ENCODE data around the gene PIANP.
"Not testable (repeated sequence)": the region's sequence is repeated elsewhere in the genome, so short reads cannot be mapped to it uniquely, and the experiment has no call there.

The PIANP gene, protein sequence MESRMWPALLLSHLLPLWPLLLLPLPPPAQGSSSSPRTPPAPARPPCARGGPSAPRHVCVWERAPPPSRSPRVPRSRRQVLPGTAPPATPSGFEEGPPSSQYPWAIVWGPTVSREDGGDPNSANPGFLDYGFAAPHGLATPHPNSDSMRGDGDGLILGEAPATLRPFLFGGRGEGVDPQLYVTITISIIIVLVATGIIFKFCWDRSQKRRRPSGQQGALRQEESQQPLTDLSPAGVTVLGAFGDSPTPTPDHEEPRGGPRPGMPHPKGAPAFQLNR

GRCh38 chr12:6700646-6701051, at the start of gene PIANP:
PIANP (minus strand) TSS chr12:6700815; CDS start chr12:6698061, 2,754 bp downstream.
- FAIRE-seq, result no peak

GRCh38 chr12:6748761-6749160, 48.1 kb upstream of the PIANP start:
- FAIRE-seq, result no peak
- DNase-seq (ENCODE audit: insufficient read length, low spot score), result no peak

More at GRCh38 chr12:6700646-6701051, at the start of gene PIANP:
- DNase-seq (ENCODE audit: insufficient read length, low spot score), result no peak

DNA sequence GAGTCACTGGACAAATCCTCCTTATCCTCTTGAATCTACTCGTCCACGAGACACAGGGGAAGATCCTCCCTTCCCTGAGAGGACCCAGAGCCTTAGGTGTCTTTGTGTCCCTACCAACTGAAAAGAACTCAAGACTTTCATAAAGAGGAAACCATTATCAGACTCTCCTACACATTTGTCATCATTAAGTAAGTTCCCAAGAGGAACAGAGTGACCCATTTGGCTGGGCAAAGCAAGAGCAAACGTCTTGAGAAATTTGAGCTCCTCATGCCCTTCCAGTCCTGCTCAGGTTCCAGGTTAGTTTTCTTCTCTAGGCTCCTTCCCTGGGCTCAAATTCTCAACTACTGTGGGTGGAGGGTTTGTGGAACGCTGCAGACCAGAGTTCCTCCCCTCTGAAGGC, 46.6 kb upstream of the PIANP start:
- FAIRE-seq (no peak), DNase-seq (ENCODE audit: insufficient read length, low spot score) (no peak)

DNA sequence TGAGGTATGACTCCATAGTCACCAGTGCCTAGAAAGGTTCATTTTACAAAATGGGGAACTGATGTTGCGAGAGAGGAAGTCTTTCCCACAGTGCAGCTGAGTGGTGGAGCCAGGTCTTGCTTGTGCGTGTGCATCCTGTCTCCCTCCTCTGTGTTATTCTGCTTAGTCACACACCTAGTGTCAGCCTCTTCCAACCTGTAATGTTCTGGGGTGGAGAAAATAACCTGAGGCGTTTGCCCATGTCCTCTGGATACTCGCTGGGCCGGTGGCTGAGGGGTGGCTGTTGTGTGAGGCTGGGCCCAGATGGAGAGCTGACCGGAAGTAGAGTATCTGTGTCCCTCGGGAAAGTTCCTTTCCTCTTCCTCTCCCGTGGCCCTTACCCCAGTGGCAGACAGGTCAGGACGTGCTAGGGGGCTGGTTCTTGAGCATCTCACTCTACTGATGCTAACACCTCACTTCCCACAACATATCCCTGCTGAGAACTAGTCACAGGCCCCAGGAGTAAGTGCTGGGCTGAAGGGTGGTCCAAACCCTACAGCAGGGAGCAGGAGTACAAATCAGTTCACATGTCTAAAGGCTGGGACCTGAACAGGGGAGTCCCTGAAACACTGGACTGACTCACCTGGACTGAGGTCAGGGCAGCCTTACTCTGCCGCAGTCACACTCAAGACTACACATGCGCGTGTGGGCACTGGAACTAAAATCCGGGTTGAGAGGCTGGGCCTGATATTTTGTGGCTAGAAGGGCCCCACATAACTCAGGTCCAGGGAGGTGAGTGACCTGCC, 45.3 kb upstream of the PIANP start:
- no peak for DNase-seq (ENCODE audit: insufficient read length, low spot score)
- FAIRE-seq, result peak; percentile 66

DNA sequence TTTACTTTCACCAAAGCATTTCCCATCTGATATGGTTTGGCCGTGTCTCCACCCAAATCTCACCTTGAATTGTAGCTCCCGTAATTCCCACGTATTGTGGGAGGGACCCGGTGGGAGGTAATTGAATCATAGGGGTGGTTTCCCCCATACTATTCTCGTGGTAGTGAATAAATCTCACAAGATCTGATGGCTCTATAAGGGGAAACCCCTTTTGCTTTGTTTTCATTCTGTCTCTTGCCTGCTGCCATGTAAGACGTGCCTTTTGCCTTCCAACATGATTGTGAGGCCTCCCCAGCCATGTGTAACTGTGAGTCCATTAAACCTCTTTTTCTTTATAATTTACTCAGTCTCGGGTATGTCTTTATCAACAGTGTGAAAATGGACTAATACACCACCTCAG, 42.7 kb upstream of the PIANP start:
- not testable (repeated sequence) for DNase-seq (ENCODE audit: insufficient read length, low spot score); FAIRE-seq

GRCh38 chr12:6742834-6743233, 42.2 kb upstream of the PIANP start:
- FAIRE-seq (no peak), DNase-seq (ENCODE audit: insufficient read length, low spot score) (no peak)

DNA sequence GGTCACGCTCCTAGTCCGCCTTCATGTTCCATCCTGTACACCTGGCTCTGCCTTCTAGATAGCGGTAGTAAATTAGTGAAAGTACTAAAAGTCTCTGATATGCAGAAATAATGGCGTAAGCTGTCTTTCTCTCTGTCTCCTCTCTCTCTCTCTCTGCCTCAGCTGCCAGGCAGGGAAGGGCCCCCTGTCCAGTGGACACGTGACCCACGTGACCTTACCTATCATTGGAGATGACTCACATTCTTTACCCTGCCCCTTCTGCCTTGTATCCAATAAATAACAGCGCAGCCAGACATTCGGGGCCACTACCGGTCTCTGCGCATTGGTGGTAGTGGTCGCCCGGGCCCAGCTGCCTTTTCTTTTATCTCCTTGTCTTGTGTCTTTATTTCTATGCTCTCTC, 41.5 kb upstream of the PIANP start:
- not testable (repeated sequence) for DNase-seq (ENCODE audit: insufficient read length, low spot score); FAIRE-seq

DNA sequence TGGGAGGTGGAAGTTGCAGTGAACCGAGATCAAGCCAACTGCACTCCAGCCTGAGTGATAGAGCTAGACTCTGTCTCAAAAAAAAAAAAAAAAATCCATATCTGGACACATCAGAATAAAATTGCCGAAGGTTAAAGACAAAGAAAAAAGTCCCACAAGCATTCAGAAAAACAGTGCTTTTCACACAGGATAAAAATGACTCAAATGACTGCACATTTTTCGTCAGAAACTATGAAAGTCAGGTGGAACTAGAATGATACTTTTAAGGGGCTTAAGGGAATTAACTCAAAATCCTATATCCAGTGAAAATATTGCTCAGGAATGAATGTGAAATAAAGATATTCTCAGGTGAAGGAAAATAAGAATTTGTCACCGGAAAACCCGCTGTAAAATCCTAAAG, 36.1 kb upstream of the PIANP start:
- FAIRE-seq (no peak), DNase-seq (ENCODE audit: insufficient read length, low spot score) (no peak)

DNA sequence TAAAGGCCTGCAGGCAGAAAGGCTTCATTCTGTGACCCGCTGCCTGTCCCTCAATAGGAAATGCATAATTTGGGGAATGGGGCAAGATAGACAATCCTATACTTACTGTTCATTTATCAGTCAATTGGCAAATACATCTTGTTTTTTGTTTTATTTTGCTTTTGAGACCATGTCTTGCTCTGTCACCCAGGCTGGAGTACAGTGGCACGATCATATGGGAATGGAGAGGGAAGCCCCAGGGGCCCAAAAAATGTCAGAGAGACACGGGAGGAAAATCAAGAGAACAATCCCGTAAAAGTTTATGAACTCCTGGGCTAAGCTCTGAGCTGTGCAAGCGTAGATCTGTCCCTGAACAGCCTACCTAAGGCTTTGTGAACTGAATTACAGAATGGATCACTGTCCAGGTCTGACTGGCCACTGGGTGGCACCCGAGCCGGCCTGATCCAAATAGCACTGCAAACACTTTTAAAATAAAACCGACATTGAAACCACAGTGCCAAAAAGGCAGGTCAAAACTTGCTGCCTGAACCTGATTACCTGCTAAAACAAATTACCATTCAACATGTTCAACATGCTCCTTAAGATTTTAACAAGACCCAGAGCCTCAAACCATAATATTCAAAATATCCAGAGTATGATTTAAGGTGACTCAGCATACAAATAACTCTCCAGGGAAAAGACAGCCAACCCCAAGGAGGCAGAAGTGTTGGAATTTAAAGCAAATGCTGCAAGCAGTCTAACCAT, 35.0 kb upstream of the PIANP start:
- DNase-seq (ENCODE audit: insufficient read length, low spot score) (peak; percentile 43), FAIRE-seq (peak; percentile 44)

- no peak for FAIRE-seq
- no peak for DNase-seq (ENCODE audit: insufficient read length, low spot score)
These were observed 34.1 kb upstream of the PIANP start for GRCh38 chr12:6734506-6735387.

DNA sequence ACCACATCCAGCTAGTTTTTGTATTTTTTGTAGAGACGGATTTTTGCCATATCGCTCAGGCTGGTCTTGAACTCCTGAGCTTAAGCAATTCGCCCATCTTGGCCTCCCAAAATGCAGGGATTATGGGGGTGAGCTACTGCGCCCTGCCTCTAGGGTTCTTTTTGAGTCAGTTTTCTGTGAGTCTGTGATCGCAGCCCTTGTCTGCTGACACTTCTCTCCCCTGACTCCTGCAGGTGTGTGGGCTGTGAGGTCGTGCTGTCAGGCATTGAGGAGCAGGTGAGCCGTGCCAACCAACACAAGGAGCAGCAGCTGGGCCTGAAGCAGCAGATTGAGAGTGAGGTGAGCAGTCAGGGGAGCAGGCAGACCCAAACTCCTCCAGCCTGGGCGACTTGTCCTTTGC, 29.6 kb upstream of the PIANP start:
- DNase-seq (ENCODE audit: insufficient read length, low spot score), result no peak
- FAIRE-seq, result no peak

GRCh38 chr12:6729186-6729585, 28.6 kb upstream of the PIANP start:
- DNase-seq (ENCODE audit: insufficient read length, low spot score) (no peak), FAIRE-seq (no peak)

- DNase-seq (ENCODE audit: insufficient read length, low spot score), result no peak
- FAIRE-seq, result no peak
These were observed 24.7 kb upstream of the PIANP start for GRCh38 chr12:6725350-6725749.

DNA sequence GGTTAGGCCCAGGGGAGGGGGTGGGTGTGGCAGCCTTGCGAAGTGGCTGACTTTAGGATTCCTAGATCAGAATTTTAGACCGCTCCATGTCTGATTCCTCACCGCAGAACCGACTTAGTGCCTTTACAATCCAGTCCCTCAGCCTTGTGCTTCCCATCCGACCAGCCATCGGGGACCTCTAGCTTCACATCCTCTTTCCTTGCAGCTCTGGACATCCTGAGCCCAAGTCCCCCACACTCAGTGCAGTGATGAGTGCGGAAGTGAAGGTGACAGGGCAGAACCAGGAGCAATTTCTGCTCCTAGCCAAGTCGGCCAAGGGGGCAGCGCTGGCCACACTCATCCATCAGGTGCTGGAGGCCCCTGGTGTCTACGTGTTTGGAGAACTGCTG, 23.8 kb upstream of the PIANP start:
- DNase-seq (ENCODE audit: insufficient read length, low spot score), result no peak
- FAIRE-seq, result no peak

DNA sequence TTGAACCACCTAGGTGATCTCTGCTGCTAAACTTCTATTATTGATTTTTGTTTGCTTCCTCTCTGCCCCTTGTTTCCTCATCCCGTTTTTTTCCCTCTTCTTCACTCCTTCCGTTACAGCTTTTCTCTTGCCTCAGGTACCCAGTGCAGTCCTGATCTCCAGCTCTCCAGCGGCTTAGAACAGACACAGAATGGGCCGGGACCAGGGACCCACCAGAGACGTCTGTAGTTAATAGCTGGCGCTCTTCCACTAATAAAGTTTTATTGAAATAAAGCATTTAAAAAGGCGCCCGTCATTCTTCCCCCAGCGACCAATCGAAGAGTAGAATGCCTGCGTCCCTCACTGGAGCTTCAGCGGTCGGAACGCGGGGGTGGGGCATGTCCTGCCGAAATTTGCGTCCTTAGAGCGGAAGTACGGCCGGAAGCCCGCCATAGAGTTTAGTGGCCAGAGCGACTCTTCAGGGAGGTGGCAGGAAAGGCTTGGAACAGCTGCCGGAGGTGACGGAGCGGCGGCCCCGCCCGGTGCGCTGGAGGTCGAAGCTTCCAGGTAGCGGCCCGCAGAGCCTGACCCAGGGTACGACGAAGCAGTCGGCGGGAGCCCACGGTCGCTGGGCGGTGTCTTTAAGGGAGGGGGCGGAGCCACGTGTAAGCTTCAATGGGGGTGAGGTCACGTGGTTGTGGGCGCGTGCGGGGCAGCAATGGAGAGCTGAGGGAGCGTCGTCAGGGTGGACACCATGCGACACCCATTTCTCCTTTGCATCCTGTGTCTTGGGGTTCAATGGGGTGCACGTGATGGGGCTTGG, 23.2 kb upstream of the PIANP start, which contains the start of gene COPS7A:
COPS7A (plus strand) TSS at position 440 of the 802 bp plus-strand sequence. CDS start 611 bp downstream, outside the sequence.
- FAIRE-seq (peak; percentile 99), DNase-seq (ENCODE audit: insufficient read length, low spot score) (peak; percentile 95)

- DNase-seq (ENCODE audit: insufficient read length, low spot score) (no peak), FAIRE-seq (no peak)
These were observed 22.2 kb upstream of the PIANP start for GRCh38 chr12:6722863-6723262.

DNA sequence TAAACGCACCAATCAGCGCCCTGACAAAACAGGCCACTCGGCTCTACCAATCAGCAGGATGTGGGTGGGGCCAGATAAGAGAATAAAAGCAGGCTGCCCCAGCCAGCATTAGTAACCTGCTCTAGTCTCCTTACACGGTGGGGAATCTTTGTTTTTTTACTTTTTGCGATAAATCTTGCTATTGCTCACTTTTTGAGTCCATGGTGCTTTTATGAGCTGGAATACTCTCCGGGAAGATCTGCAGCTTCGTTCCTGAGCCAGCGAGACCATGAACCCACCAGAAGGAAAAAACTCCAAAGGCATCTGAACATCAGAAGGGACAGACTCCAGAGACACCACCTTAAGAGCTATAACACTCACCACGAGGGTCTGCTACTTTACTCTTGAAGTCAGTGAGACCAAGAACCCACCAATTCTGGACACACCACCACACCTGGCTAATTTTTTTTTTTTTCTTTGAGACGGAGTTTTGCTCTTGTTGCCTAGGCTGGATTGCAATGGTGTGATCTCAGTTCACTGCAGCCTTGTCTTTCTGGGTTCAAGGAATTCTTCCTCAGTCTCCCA, 16.3 kb upstream of the PIANP start:
- FAIRE-seq (no peak), DNase-seq (ENCODE audit: insufficient read length, low spot score) (no peak)

DNA sequence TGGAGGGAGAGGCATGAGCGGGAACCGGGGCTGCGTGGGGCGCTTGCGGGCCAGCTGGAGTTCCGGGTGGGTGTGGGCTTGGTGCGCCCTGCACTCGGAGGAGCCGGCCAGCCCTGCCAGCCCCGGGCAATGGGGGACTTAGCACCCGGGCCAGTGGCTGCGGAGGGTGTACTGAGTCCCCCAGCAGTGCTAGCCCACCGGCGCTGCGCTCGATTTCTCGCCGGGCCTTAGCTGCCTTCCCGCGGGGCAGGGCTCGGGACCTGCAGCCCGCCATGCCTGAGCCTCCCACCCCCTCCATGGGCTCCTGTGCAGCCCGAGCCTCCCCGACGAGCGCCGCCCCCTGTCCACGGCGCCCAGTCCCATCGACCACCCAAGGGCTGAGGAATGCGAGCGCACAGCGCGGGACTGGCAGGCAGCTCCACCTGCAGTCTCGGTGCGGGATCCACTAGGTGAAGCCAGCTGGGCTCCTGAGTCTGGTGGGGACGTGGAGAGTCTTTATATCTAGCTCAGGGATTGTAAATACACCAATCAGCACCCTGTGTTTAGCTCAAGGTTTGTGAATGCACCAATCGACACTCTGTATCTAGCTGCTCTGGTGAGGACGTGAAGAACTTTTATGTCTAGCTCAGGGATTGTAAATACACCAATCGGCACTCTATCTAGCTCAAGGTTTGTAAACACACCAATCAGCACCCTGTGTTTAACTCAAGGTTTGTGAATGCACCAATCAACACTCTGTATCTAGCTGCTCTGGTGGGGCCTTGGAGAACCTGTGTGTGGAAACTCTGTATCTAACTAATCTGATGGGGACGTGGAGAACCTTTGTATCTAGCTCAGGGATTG, 15.6 kb upstream of the PIANP start:
- DNase-seq (ENCODE audit: insufficient read length, low spot score); FAIRE-seq: not testable (repeated sequence)

Data from GM19239 (cell line).